Fibroblast of the aortic adventitia (primary cell): ENCODE data around the gene EPHA4. TPM values are rescaled to one million over a fixed set of nuclear protein-coding genes. Genes with fewer than 3 reads are reported as not detected.

Experiments used
- DNase-seq: peaks from one replicate; pipeline ENCODE4 v3.0.0-alpha.2; 2010; ENCODE audit warnings: low read depth
- H3K4me3 ChIP-seq: 2 replicates; pipeline ENCODE4 v1.5.1; 2011; ENCODE audit warnings: low read depth, mild to moderate bottlenecking, control low read depth, low read length, moderate library complexity
- CTCF ChIP-seq: IDR thresholded peaks from 2 replicates; pipeline ENCODE4 v1.5.1; 2011; ENCODE audit warnings: mild to moderate bottlenecking, low read length, control low read depth, inconsistent platforms; ENCODE audit not compliant: insufficient read depth
- total RNA-seq: library from RNA; depleted of rRNA; stranded (reverse); fragments of >200 nt; gene quantifications from 2 replicates; pipeline ENCODE4 v1.2.3, GENCODE V29; 2012; ENCODE audit warnings: low replicate concordance

The EPHA4 gene
- total RNA-seq, 1 donor, result 13.9 TPM

GRCh38 chr2:221446140-221446539 is 126.0 kb downstream of the EPHA4 start:
- H3K4me3 ChIP-seq, result no peak overlapping the region
- TF ChIP-seq CTCF, result no peak
- no peak for DNase-seq

GRCh38 chr2:221444106-221444505 is 128.0 kb downstream of the EPHA4 start:
- TF ChIP-seq CTCF, result no peak
- no peak overlapping the region for H3K4me3 ChIP-seq
- DNase-seq, result peak; percentile 85

GRCh38 chr2:221443645-221444044 is 128.5 kb downstream of the EPHA4 start:
- no peak overlapping the region for H3K4me3 ChIP-seq
- no peak for TF ChIP-seq CTCF
- DNase-seq, result no peak

GRCh38 chr2:221442128-221442527 is 130.0 kb downstream of the EPHA4 start:
- TF ChIP-seq CTCF, result no peak
- H3K4me3 ChIP-seq, result no peak overlapping the region
- no peak for DNase-seq

- no peak overlapping the region for H3K4me3 ChIP-seq
- no peak for TF ChIP-seq CTCF
- no peak for DNase-seq
Observed at GRCh38 chr2:221439761-221440479, 132.2 kb downstream of the EPHA4 start.

GRCh38 chr2:221437056-221437455 is 135.0 kb downstream of the EPHA4 start:
- no peak overlapping the region for H3K4me3 ChIP-seq
- no peak for TF ChIP-seq CTCF
- DNase-seq, result no peak

- TF ChIP-seq CTCF, result no peak
- DNase-seq, result no peak
- no peak overlapping the region for H3K4me3 ChIP-seq
Observed at GRCh38 chr2:221435171-221435570, 136.9 kb downstream of the EPHA4 start.
